HG02884 (cell line): ENCODE measurements around the gene HS3ST3B1.
A peak's percentile ranks its signal among the peaks of the same experiment; 100 is the strongest.

Experiments
- ATAC-seq: cut with Tn5 transposase; IDR thresholded peaks from one replicate; pipeline ENCODE4 v1.9.1; 2021; ENCODE audit warnings: mild to moderate bottlenecking, moderate library complexity; ENCODE audit not compliant: unreplicated experiment

The HS3ST3B1 gene

GRCh38 chr17:14302431-14303099, 1.7 kb downstream of the HS3ST3B1 start:
- ATAC-seq, result peak; percentile 42

- ATAC-seq, result no peak
These were observed 2.7 kb downstream of the HS3ST3B1 start for GRCh38 chr17:14303343-14304221.

GRCh38 chr17:14304222-14304772, 3.4 kb downstream of the HS3ST3B1 start:
- ATAC-seq, result no peak

GRCh38 chr17:14304773-14305517, 4.1 kb downstream of the HS3ST3B1 start:
- no peak for ATAC-seq

GRCh38 chr17:14305785-14306496, 5.1 kb downstream of the HS3ST3B1 start:
- no peak for ATAC-seq

GRCh38 chr17:14306596-14306995, 5.7 kb downstream of the HS3ST3B1 start:
- no peak for ATAC-seq

- ATAC-seq, result no peak
These were observed 6.7 kb downstream of the HS3ST3B1 start for GRCh38 chr17:14307560-14308024.

- no peak for ATAC-seq
These were observed 7.7 kb downstream of the HS3ST3B1 start for GRCh38 chr17:14308636-14308964.

- ATAC-seq, result peak; percentile 98
These were observed 8.3 kb downstream of the HS3ST3B1 start for GRCh38 chr17:14308965-14309879.

- no peak for ATAC-seq
These were observed 9.2 kb downstream of the HS3ST3B1 start for GRCh38 chr17:14310101-14310500.

GRCh38 chr17:14310605-14311004, 9.7 kb downstream of the HS3ST3B1 start:
- ATAC-seq, result no peak

- no peak for ATAC-seq
These were observed 10.4 kb downstream of the HS3ST3B1 start for GRCh38 chr17:14311186-14311705.

GRCh38 chr17:14311981-14312380, 11.1 kb downstream of the HS3ST3B1 start:
- no peak for ATAC-seq

- no peak for ATAC-seq
These were observed 11.6 kb downstream of the HS3ST3B1 start for GRCh38 chr17:14312522-14312921.

- ATAC-seq, result no peak
These were observed 15.4 kb downstream of the HS3ST3B1 start for GRCh38 chr17:14316126-14316832.

- ATAC-seq, result no peak
These were observed 16.5 kb downstream of the HS3ST3B1 start for GRCh38 chr17:14317383-14317782.

- no peak for ATAC-seq
These were observed 17.4 kb downstream of the HS3ST3B1 start for GRCh38 chr17:14318109-14318917.

- ATAC-seq, result no peak
These were observed 18.0 kb downstream of the HS3ST3B1 start for GRCh38 chr17:14318918-14319205.
